Measurements from ENCODE around the gene PTPRN2. TPM values are rescaled to one million over a fixed set of nuclear protein-coding genes. Genes with fewer than 3 reads are reported as not detected.

The PTPRN2 gene
- total and polyA plus RNA-seq, 9 of the 15 experiments (the other 6 are each of a cell fraction or from before 2014, with no cell fraction given): not detected

- TF ChIP-seq U2AF2 (optimal IDR thresholded peaks at IDR 0.05; ENCODE audit: low read depth, low read length) (no peak), MAFF (IDR thresholded peaks at IDR 0.05; ENCODE audit: low read length) (no peak), NR4A1 (CRISPR knock-in tag; IDR thresholded peaks at IDR 0.05) (no peak), NR4A1 (tag; IDR thresholded peaks at IDR 0.05) (no peak), ILF3 (IDR thresholded peaks at IDR 0.05; ENCODE audit: borderline replicate concordance) (no peak)
These were observed 535.8 kb downstream of the PTPRN2 start (continued) for GRCh38 chr7:158051776-158052175.

- ATAC-seq: no peak; the same call in 2 of the 3 replicates
- no peak overlapping the region for H2AFZ ChIP-seq (ENCODE audit: low read depth, low read length)
- peaks cover 8 to 34% of the 10 kb centered on the region in 2 experiments; a peak in 3 of 5 replicates for H3K27me3 ChIP-seq (ENCODE audit: control insufficient read depth in 2 of 2, insufficient read depth in 2 of 2, low read length in 2 of 2)
- no peak overlapping the region for H3K4me2 ChIP-seq (ENCODE audit: insufficient read depth, low read length)
- no peaks in the 10 kb centered on the region for H4K20me1 ChIP-seq (replicated peaks; ENCODE audit: control insufficient read depth, insufficient read depth, low read length)
- no peaks in the 10 kb centered on the region for H3K79me2 ChIP-seq (ENCODE audit: control insufficient read depth, insufficient read depth, low read length)
- no peaks in the 10 kb centered on the region for H3K4me1 ChIP-seq (replicated peaks in 1 of 2; ENCODE audit: control insufficient read depth in 2 of 2, insufficient read depth in 2 of 2, low read length in 2 of 2)
- no peak overlapping the region; a peak in 1 of 4 replicates for H3K9ac ChIP-seq (ENCODE audit: insufficient read depth in 1 of 2, low read depth in 2 of 2, low read length in 2 of 2)
- in situ Hi-C loops (cut with MboI) (no loop called here), intact Hi-C loops (cut with micrococcal nuclease) (no loop called here)
- H3K36me3 ChIP-seq (ENCODE audit: control insufficient read depth, insufficient read depth, low read length): no peaks in the 10 kb centered on the region; the same call in 2 of the 3 replicates
- CTCF ChIA-PET (ENCODE audit: low intra/inter-chr PET ratio): no interaction called here
- under 1% methylated on average over 10 of the region's 10 CpGs for WGBS (ENCODE audit: insufficient coverage, low coverage, missing lambda C conversion rate)
- H3K9me3 ChIP-seq (replicated peaks; ENCODE audit: control insufficient read depth, insufficient read depth, low read depth, low read length): no peaks in the 10 kb centered on the region; the same call in 1 of the 2 replicates
- TF ChIP-seq TRIM24 (IDR thresholded peaks at IDR 0.05) (no peak), RNF2 (IDR thresholded peaks at IDR 0.05) (no peak), RUNX1 (IDR thresholded peaks at IDR 0.05; ENCODE audit: low read depth) (no peak), KAT2B (IDR thresholded peaks at IDR 0.05; ENCODE audit: low read depth, low read length) (no peak), C11orf30 (IDR thresholded peaks at IDR 0.05; ENCODE audit: low read depth) (no peak), BMI1 (IDR thresholded peaks at IDR 0.05; ENCODE audit: low read length) (no peak), HDAC1 (IDR thresholded peaks at IDR 0.05) (no peak), SRF (CRISPR knock-in tag; IDR thresholded peaks at IDR 0.05) (no peak), RB1 (IDR thresholded peaks at IDR 0.05; ENCODE audit: low read depth) (no peak), PURB (CRISPR knock-in tag; IDR thresholded peaks at IDR 0.05; ENCODE audit: low read depth) (no peak), SIN3A (IDR thresholded peaks at IDR 0.05; ENCODE audit: borderline replicate concordance in 2 of 2, control insufficient read depth in 1 of 2, low read depth in 2 of 2, low read length in 2 of 2) (no peak), E2F1 (CRISPR knock-in tag; IDR thresholded peaks at IDR 0.05) (no peak), SMAD1 (IDR thresholded peaks at IDR 0.05; ENCODE audit: low read depth, low read length, partially characterized antibody) (no peak), EZH2 (IDR thresholded peaks at IDR 0.05; ENCODE audit: borderline replicate concordance, low read depth, low read length) (no peak), ZNF316 (IDR thresholded peaks at IDR 0.05) (no peak)
- TF ChIP-seq, protein P1, sequence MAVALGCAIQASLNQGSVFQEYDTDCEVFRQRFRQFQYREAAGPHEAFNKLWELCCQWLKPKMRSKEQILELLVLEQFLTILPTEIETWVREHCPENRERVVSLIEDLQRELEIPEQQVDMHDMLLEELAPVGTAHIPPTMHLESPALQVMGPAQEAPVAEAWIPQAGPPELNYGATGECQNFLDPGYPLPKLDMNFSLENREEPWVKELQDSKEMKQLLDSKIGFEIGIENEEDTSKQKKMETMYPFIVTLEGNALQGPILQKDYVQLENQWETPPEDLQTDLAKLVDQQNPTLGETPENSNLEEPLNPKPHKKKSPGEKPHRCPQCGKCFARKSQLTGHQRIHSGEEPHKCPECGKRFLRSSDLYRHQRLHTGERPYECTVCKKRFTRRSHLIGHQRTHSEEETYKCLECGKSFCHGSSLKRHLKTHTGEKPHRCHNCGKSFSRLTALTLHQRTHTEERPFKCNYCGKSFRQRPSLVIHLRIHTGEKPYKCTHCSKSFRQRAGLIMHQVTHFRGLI (CRISPR knock-in tag; IDR thresholded peaks at IDR 0.05): no peak
- no peak for FAIRE-seq
- H3K9me1 ChIP-seq (ENCODE audit: control insufficient read depth, insufficient read depth, low read length): no peaks in the 10 kb centered on the region
- H3K4me3 ChIP-seq: no peak overlapping the region
- POLR2A ChIA-PET: no interaction called here
- no peak overlapping the region for H3K27ac ChIP-seq (ENCODE audit: extremely low read depth, low read depth, low read length)
- BruUV-seq (replicated peaks): no TSS peak
- no peak for DNase-seq (ENCODE audit: extremely low read depth in 1 of 4, low spot score in 3 of 4)
These were observed 536.5 kb downstream of the PTPRN2 start for GRCh38 chr7:158050978-158051651.
